Eye (tissue), 1 donor: ENCODE measurements around the gene CNN2.

Experiments
- DNase-seq: peaks from one replicate; pipeline ENCODE4 v3.0.0-alpha.2; 2015

The CNN2 gene

DNA sequence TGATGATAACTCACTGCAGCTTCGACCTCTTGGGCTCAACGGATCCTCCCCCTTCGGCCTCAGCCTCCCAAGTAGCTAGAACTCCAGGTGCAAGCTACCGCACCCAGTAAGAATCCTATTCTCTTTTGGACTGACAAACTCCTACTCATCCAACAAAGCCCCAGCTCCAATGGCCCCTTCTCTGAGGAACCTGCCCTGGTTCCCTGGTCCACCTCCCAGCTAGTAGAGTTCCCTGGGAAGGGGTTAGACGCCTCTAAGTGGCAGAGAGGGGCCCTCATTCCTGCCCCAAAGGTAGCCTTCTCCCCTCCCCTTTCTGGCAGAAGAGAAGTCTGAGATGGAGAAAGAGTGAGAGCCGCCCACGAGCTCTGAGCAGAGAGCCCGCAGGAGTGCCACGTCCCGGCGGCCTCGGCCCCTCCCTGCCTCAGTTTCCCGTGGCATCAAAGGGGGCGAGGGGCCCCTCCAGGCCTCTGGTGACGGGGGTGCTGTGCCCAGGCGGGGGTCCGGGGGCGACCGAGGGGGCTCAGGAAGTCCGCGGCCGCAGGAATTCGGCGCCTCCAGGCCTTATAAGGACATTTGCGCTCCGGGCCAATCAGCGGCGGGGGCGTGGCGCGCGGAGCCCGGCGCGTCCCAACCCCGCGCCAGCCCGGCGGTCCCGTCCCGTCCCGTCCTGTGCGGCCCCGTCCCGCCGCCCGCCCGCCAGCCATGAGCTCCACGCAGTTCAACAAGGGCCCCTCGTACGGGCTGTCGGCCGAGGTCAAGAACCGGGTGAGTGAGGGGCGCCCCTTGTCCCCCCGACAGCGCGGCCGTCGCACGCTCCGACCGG, at the start of gene CNN2:
Gene CNN2 (plus strand): TSS at position 649 of the 823 bp plus-strand sequence. CDS start 54 bp downstream, at position 703.
- DNase-seq = peak; percentile 91

DNA sequence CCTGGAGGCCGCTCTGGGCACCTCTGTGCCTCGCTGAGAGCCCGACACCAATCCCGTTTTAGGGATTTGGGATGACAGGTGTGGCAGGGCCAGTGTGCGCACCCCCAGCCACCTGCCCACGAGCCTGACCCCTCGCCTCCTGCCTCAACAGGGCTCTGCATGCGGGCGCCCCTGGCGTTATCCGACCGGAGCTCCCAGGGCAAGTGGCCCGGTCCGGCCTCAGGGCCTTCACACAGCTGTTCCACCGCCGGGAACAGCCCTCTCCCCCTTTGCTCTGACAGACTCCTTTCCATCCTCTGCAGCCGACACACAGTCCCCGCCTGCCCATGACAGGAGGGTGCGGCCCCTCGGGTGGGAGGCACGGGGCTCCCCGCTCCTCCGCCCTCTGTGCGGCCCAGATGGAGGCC, 49.3 kb upstream of the CNN2 start:
- no peak for DNase-seq

GRCh38 chr19:979318-979741, 47.1 kb upstream of the CNN2 start:
- no peak for DNase-seq

- peak; percentile 70 for DNase-seq
Observed at GRCh38 chr19:980133-980998, 46.0 kb upstream of the CNN2 start.

DNA sequence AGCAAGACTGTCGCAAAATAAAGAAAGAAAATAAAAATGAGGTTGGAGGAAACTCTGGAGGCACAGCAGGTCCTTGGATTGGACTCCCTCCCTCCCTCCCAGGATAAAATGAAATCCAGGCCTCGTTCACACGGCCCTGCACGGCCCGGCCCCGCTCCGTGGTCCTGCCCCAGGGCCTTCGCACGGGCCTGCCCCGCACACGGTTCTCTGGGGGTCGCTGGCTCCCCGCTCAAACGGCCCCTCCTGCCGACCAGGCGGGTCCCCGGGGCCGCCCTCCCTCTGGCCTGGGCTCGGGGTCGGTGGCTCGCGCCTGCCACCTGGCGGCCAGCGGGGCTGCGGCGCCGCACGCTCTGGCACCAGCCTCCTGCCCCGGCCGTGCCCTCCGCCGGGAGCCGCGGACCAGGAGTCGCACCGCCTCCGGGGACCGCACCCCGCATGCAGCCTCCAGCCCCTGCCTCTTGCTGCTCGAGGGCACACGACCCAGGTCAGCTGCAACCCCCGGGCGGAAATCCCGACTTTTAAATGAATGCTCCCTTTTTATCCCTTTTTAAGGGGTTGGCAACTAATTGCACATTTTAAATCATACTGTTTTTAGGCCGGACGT, 43.7 kb upstream of the CNN2 start:
- peak; percentile 89 for DNase-seq

- DNase-seq = peak; percentile 97
Observed at GRCh38 chr19:984165-984967, 42.0 kb upstream of the CNN2 start, which contains the start of gene WDR18. Gene WDR18 (plus strand): TSS chr19:984345. CDS start chr19:984354, 9 bp downstream.

GRCh38 chr19:986083-986482, 40.3 kb upstream of the CNN2 start:
- DNase-seq = no peak

DNA sequence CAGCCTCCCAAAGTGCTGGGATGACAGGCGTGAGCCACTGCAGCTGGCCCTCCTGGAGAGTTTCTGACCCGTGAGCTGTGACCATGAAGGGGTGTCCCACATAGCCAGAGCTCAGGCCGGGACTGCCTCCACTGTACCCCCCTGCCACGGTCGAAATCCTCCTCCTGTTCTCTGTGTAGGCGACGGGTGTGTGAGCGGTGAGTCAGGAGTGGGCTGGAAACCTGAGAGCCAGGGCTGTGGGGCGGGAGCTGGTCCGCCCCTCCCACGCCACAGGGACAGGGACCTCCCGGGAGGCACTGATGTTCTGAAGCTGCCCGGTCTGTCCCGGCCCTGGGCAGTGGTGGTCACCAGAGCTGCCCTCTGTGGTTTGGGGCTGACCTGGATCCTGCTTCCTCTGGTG, 38.3 kb upstream of the CNN2 start:
- DNase-seq = no peak

DNA sequence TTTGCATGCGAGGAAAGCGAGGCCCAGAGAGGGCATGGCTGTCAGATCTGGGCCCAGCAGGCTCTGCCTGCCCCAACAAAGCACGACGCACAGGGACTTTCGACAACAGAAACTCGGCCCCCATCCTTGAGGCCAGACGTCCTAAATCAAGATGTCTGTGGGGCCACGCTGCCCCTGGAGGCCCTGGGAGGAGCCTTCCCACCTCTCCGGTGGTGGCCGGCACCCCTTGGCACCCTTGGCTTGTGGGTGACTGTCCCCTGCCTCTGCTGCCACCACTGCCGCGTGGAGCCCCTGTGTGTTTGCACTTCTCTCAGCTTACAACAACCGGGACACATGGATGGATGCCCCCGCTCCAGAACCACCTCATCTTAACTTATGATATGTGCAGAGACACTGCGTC, 37.9 kb upstream of the CNN2 start:
- no peak for DNase-seq

- no peak for DNase-seq
Observed at GRCh38 chr19:989381-990081, 36.9 kb upstream of the CNN2 start.

DNA sequence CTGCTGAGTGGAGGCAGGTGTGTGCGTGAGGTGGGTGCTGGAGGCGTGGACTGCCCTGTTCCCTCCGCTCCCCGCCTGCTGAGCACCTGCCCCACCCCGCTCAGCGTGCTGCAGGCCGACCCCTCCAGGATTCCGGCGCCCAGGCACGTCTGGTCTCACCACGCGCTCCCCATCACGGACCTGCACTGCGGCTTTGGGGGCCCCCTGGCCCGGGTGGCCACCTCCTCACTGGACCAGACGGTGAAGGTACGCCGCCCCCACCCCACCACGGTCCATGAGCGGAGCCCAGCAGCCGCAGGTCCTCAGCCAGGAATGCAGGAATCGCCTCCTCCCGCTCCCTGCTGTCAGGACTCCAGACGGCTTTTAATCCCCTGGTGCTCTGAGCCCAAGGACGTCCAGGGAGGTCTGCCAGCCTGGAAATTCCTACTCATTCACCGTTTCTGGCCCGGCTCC, 36.3 kb upstream of the CNN2 start:
- DNase-seq = no peak

GRCh38 chr19:990746-991145, 35.7 kb upstream of the CNN2 start:
- DNase-seq = no peak

- DNase-seq = no peak
Observed at GRCh38 chr19:991174-991931, 35.1 kb upstream of the CNN2 start.

GRCh38 chr19:991932-992669, 34.3 kb upstream of the CNN2 start:
- DNase-seq = no peak

DNA sequence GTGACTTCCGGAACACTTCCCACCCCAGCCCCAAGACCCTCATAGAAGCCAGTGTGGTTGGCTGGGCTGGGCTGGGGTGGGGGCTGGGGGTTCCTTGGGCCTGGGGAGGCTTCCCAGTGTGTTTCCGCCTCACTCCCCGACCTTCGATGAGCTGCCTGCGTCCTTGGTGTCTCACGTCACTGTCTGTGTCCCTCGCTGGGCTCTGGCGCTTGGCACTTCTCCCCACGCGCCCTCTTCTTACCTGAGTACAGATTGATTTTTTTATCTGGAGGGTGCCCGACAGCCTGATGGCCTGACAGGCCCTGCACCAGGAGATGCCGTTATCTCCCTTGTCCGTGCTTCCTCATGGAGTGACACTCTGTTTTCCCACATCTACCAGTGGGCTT, 33.7 kb upstream of the CNN2 start:
- DNase-seq = no peak

GRCh38 chr19:993361-993830, 33.0 kb upstream of the CNN2 start:
- DNase-seq = no peak

- no peak for DNase-seq
Observed at GRCh38 chr19:993831-994393, 32.5 kb upstream of the CNN2 start.

DNA sequence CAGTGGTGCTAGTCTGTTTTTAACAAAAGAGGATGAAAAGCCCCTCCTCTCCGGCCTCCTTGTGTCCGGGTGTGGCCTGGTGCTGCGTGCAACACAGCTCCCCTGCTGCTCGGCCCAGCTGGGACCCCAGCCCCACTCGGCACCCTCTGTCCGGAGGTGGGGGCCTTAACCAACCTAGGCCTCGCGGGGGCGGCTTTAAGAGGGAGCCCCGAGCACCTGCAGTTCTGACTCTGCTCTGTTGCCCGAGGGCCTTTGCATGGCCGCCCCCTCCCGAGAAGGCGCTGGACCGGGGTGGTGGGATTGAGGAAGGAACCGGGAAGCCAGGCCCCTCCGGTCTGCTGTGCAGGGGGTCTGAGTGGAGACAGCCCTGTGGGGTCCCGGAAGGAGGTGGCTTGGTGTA, 31.9 kb upstream of the CNN2 start:
- no peak for DNase-seq

DNA sequence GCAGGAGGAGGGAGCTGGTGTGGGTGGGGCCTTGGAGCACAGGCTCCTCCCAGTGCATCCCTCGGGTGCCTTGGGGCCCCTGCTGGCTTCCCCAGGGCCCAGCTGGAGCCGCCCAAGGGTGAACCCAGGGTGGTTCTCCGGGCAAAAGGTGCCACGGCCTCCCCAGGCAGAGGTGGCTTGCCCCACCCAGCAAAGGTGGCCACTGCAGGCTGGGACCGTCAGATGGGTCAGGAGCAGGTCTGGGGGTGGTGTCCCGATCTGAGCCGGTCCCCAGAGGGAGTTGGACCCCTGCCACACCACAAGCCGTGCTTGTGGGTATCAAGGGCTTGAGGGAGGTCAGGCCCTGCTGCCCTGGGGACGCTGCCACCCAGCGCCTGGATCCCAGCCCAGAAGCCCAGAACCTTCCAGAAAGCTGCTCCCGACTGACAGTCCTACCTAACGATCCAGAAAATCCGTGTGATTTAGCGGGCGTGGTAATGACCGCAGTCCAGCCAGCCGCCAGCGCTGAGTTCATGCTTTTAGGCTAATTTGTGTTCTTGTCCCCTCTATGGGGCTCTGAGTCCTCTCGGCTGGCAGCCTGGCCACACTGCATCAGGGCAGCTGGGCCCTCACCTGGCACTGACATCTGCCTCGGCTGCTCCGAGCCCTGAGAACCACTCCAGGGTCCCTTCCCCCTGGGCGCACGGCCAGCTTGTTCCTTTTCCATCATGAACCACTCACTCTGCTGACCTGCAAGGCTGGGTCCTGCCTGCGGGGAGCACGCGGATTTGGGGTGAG, 31.2 kb upstream of the CNN2 start:
- no peak for DNase-seq
